GM23338 (cell line): Measurements from ENCODE around the gene LINGO4. TPM values are rescaled to one million over a fixed set of nuclear protein-coding genes. Genes with fewer than 3 reads are reported as not detected.

Source experiments
- ATAC-seq: fragments of 200-7000 bp; cut with Tn5 transposase; 3 replicates; pipeline ENCODE4 v1.9.1; 2020
- DNase-seq: peaks from one replicate; pipeline ENCODE4 v3.0.0-alpha.2; 2015; ENCODE audit warnings: low spot score
- H2AFZ ChIP-seq: fragments of 200-600 bp; sonication (generic); 2 replicates; pipeline ENCODE4 v1.8.0; 2016; ENCODE audit warnings: antibody characterized with exemption, mild to moderate bottlenecking, moderate library complexity
- H3F3A ChIP-seq: fragments of 200-600 bp; sonication (generic); replicated peaks from 2 replicates; pipeline ENCODE4 v1.8.0; 2017; ENCODE audit warnings: antibody characterized with exemption, mixed run types, low read depth
- H3K27ac ChIP-seq: fragments of 200-600 bp; sonication (generic); 2 replicates; pipeline ENCODE4 v1.6.1; 2016; ENCODE audit warnings: low read depth
- H3K27me3 ChIP-seq: fragments of 200-600 bp; sonication (generic); 2 replicates; pipeline ENCODE4 v1.8.0; 2016; ENCODE audit warnings: mild to moderate bottlenecking, mixed run types, moderate library complexity; ENCODE audit not compliant: insufficient read depth
- H3K36me3 ChIP-seq: fragments of 200-600 bp; sonication (generic); 2 replicates; pipeline ENCODE4 v1.8.0; 2016; ENCODE audit warnings: mild to moderate bottlenecking; ENCODE audit not compliant: insufficient read depth
- H3K4me1 ChIP-seq: fragments of 200-600 bp; sonication (generic); 2 replicates; pipeline ENCODE4 v1.8.0; 2016; ENCODE audit warnings: mild to moderate bottlenecking, moderate library complexity; ENCODE audit not compliant: insufficient read depth
- H3K4me2 ChIP-seq: fragments of 200-600 bp; sonication (generic); 2 replicates; pipeline ENCODE4 v1.7.1; 2017; ENCODE audit warnings: mixed run types
- H3K4me3 ChIP-seq: fragments of 200-600 bp; sonication (generic); 2 replicates; pipeline ENCODE4 v1.6.1; 2016; ENCODE audit warnings: mixed run types
- H3K79me2 ChIP-seq: fragments of 200-600 bp; sonication (generic); replicated peaks from 2 replicates; pipeline ENCODE4 v1.8.0; 2017; ENCODE audit warnings: mild to moderate bottlenecking; ENCODE audit not compliant: insufficient read depth
- H3K9me2 ChIP-seq: fragments of 200-600 bp; sonication (generic); 2 replicates; pipeline ENCODE4 v1.8.0; 2017; ENCODE audit not compliant: insufficient read depth
- H4K20me1 ChIP-seq: fragments of 200-600 bp; sonication (generic); replicated peaks from 2 replicates; pipeline ENCODE4 v1.8.0; 2017; ENCODE audit warnings: mild to moderate bottlenecking; ENCODE audit not compliant: insufficient read depth
- H3K27ac Mint-ChIP-seq: 2 replicates; pipeline ENCODE4 v1.8.0; 2020; ENCODE audit warnings: inconsistent platforms, mild to moderate bottlenecking, moderate library complexity, mixed read lengths
- H3K27me3 Mint-ChIP-seq: 3 replicates; pipeline ENCODE4 v1.8.0; 2022; ENCODE audit warnings: low read depth, mild to moderate bottlenecking, moderate library complexity, mixed read lengths, inconsistent platforms; ENCODE audit not compliant: insufficient read depth, poor library complexity
- H3K36me3 Mint-ChIP-seq: 3 replicates; pipeline ENCODE4 v1.8.0; 2021; ENCODE audit warnings: low read depth, mild to moderate bottlenecking, inconsistent platforms, moderate library complexity, mixed read lengths
- H3K4me1 Mint-ChIP-seq: 3 replicates; pipeline ENCODE4 v1.8.0; 2020; ENCODE audit warnings: mild to moderate bottlenecking, inconsistent platforms, mixed read lengths
- H3K4me3 Mint-ChIP-seq: 3 replicates; pipeline ENCODE4 v1.8.0; 2021; ENCODE audit warnings: moderate library complexity, mild to moderate bottlenecking, inconsistent platforms, mixed read lengths
- H3K9me3 Mint-ChIP-seq: 3 replicates; pipeline ENCODE4 v1.8.0; 2020; ENCODE audit warnings: moderate library complexity, mild to moderate bottlenecking, inconsistent platforms, mixed read lengths
- CREB1 ChIP-seq: fragments of 250-450 bp; sonication (Bioruptor Pico); IDR thresholded peaks from 2 replicates; pipeline ENCODE4 v1.5.0; 2020; ENCODE audit warnings: low read depth, mild to moderate bottlenecking, moderate library complexity
- CTCF ChIP-seq, 2 experiments: fragments of 200-600 bp in 1 of 2; sonication (generic) in 1 of 2; conservative IDR thresholded peaks; 2 replicates each; pipeline versions ENCODE4 v1.5.1 to v1.6.1; 2016 to 2017; ENCODE audit warnings: antibody characterized with exemption in 2 of 2, low read depth in 2 of 2, mild to moderate bottlenecking in 2 of 2, moderate library complexity in 1 of 2
- ETS1 ChIP-seq: IDR thresholded peaks from 2 replicates; pipeline ENCODE4 v1.6.1; 2016; ENCODE audit warnings: antibody characterized with exemption
- EZH2 ChIP-seq: fragments of 200-600 bp; sonication (generic); IDR thresholded peaks from one replicate; pipeline ENCODE4 v1.8.0; 2017; ENCODE audit warnings: antibody characterized with exemption, mild to moderate bottlenecking, low read depth; ENCODE audit not compliant: unreplicated experiment
- EZH2phosphoT487 ChIP-seq: fragments of 200-600 bp; sonication (generic); IDR thresholded peaks from one replicate; pipeline ENCODE4 v1.8.1; 2018; ENCODE audit warnings: antibody characterized with exemption; ENCODE audit not compliant: unreplicated experiment
- JUNB ChIP-seq: IDR thresholded peaks from one replicate; pipeline ENCODE4 v1.6.1; 2016; ENCODE audit warnings: antibody characterized with exemption; ENCODE audit not compliant: unreplicated experiment
- NANOG ChIP-seq: IDR thresholded peaks from 2 replicates; pipeline ENCODE4 v1.6.1; 2016; ENCODE audit warnings: antibody characterized with exemption, borderline replicate concordance
- POLR2AphosphoS5 ChIP-seq: IDR thresholded peaks from 2 replicates; pipeline ENCODE4 v1.6.1; 2016; ENCODE audit warnings: antibody characterized with exemption, low read depth
- REST ChIP-seq: IDR thresholded peaks from one replicate; pipeline ENCODE4 v1.6.1; 2018; ENCODE audit warnings: antibody characterized with exemption; ENCODE audit not compliant: unreplicated experiment
- STAT1 ChIP-seq: IDR thresholded peaks from one replicate; pipeline ENCODE4 v1.6.1; 2016; ENCODE audit warnings: antibody characterized with exemption; ENCODE audit not compliant: unreplicated experiment
- ZNF114 ChIP-seq: fragments of 250-450 bp; sonication (Bioruptor Pico); IDR thresholded peaks from 2 replicates; pipeline ENCODE4 v1.5.0; 2020; ENCODE audit warnings: mild to moderate bottlenecking, moderate library complexity
- ZNF331 ChIP-seq: fragments of 250-450 bp; sonication (Bioruptor Pico); IDR thresholded peaks from 2 replicates; pipeline ENCODE4 v1.5.0; 2020; ENCODE audit warnings: low read depth, mild to moderate bottlenecking, moderate library complexity
- ZNF462 ChIP-seq: fragments of 250-450 bp; sonication (Bioruptor Pico); IDR thresholded peaks from 2 replicates; pipeline ENCODE4 v1.5.0; 2020; ENCODE audit warnings: mild to moderate bottlenecking, moderate library complexity
- polyA plus RNA-seq: library from polyadenylated mRNA; unstranded; fragments of >200 nt; fragmentation: Nextera tagmentation; extraction: Ambion mirVana; gene quantifications from 2 replicates; pipeline ENCODE4 v1.2.1, GENCODE V29; 2016
- total RNA-seq: library from RNA; depleted of rRNA; stranded (reverse); fragments of >200 nt; shearing (Covaris generic); gene quantifications from 2 replicates; pipeline ENCODE4 v1.2.3, GENCODE V29; 2014

LINGO4 gene
- total and polyA plus RNA-seq, 2 experiments from 2014 or later: not detected

- H3K27me3 Mint-ChIP-seq: peaks cover 39% of the 10 kb centered on the region
- H3K27ac ChIP-seq: no peak overlapping the region
- no peaks in the 10 kb centered on the region for H3K4me1 ChIP-seq
- DNase-seq (no peak), ATAC-seq (no peak)
- H3F3A ChIP-seq: no peaks in the 10 kb centered on the region
- no peak overlapping the region for H2AFZ ChIP-seq
- no peaks in the 10 kb centered on the region for H3K9me2 ChIP-seq
- H3K4me1 Mint-ChIP-seq: peaks cover 3% of the 10 kb centered on the region
- H3K9me3 Mint-ChIP-seq: no peaks in the 10 kb centered on the region; the same call in 2 of the 3 replicates
- no peak overlapping the region for H3K27ac Mint-ChIP-seq
- H3K79me2 ChIP-seq: no peaks in the 10 kb centered on the region
- H3K36me3 Mint-ChIP-seq: no peaks in the 10 kb centered on the region
- H3K27me3 ChIP-seq: peaks cover 27% of the 10 kb centered on the region
- no peak overlapping the region for H3K4me3 Mint-ChIP-seq
- no peaks in the 10 kb centered on the region; the same call in 1 of the 2 replicates for H3K36me3 ChIP-seq
- no peak overlapping the region for H3K4me3 ChIP-seq
- no peaks in the 10 kb centered on the region for H4K20me1 ChIP-seq
- no peak overlapping the region for H3K4me2 ChIP-seq
- TF ChIP-seq CTCF (conservative IDR thresholded peaks at IDR 0.05; ENCODE audit: low read depth in 2 of 2): no peak
- no peak for TF ChIP-seq POLR2AphosphoS5
- TF ChIP-seq REST: no peak
- no peak for TF ChIP-seq EZH2
- TF ChIP-seq CREB1: no peak
- TF ChIP-seq EZH2phosphoT487: no peak
- TF ChIP-seq ZNF462 (CRISPR knock-in tag): no peak
- TF ChIP-seq ZNF114 (CRISPR knock-in tag): no peak
- no peak for TF ChIP-seq NANOG
- no peak for TF ChIP-seq STAT1
- TF ChIP-seq JUNB: no peak
- no peak for TF ChIP-seq ETS1
- no peak for TF ChIP-seq ZNF331 (CRISPR knock-in tag)
Measured at GRCh38 chr1:151854658-151855057, 49.4 kb upstream of the LINGO4 start.
